ENCODE measurements around the gene TRAF7. TPM values are rescaled to one million over a fixed set of nuclear protein-coding genes. Genes with fewer than 3 reads are reported as not detected.

Gene TRAF7
- total RNA-seq, 4 donors from 2014 or later, result 51.2 to 120 (median 79.3) TPM

DNA sequence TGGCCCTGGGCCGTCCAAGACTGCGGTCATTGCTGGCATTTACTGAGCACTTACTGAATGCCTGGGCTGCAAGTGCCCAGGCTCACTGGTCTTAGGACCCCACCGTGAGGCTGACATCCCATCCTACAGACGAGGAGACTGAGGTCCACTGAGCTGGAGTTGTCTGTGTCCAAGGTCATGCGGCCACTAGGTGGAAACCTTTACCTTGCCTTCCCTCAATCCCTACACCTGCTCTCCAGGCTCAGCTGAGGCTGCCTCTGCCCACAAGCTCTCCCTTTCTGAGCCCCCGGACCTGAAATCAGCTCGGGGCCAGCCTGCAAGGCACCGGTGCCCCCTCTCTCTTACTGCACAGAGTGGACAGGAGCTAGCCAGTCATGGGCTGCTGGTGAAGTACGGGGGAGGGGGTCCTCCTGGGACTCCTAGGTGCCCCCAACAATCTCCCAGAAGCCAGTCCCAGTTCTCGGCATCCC lies 39.3 kb downstream of the TRAF7 start:
- Histone ChIP-seq H3K27ac (no peak overlapping the region), H3K4me1 (peaks cover 0 to 19% (median 13%) of the 10 kb centered on the region in 4 donors), H3K27me3 (peaks cover 0 to 27% of the 10 kb centered on the region in 2 donors), H3K9me3 (no peaks in the 10 kb centered on the region), H3K4me3 (no peak overlapping the region), H3K36me3 (no peaks in the 10 kb centered on the region)
- TF ChIP-seq POLR2A (IDR thresholded peaks at IDR 0.05), result no peak
- TF ChIP-seq, protein P1, sequence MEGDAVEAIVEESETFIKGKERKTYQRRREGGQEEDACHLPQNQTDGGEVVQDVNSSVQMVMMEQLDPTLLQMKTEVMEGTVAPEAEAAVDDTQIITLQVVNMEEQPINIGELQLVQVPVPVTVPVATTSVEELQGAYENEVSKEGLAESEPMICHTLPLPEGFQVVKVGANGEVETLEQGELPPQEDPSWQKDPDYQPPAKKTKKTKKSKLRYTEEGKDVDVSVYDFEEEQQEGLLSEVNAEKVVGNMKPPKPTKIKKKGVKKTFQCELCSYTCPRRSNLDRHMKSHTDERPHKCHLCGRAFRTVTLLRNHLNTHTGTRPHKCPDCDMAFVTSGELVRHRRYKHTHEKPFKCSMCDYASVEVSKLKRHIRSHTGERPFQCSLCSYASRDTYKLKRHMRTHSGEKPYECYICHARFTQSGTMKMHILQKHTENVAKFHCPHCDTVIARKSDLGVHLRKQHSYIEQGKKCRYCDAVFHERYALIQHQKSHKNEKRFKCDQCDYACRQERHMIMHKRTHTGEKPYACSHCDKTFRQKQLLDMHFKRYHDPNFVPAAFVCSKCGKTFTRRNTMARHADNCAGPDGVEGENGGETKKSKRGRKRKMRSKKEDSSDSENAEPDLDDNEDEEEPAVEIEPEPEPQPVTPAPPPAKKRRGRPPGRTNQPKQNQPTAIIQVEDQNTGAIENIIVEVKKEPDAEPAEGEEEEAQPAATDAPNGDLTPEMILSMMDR (IDR thresholded peaks at IDR 0.05), result peak; percentile 27 to 73 (median 60)
- peak in 2 of 3 donors; percentile 68 to 85 for DNase-seq

DNA sequence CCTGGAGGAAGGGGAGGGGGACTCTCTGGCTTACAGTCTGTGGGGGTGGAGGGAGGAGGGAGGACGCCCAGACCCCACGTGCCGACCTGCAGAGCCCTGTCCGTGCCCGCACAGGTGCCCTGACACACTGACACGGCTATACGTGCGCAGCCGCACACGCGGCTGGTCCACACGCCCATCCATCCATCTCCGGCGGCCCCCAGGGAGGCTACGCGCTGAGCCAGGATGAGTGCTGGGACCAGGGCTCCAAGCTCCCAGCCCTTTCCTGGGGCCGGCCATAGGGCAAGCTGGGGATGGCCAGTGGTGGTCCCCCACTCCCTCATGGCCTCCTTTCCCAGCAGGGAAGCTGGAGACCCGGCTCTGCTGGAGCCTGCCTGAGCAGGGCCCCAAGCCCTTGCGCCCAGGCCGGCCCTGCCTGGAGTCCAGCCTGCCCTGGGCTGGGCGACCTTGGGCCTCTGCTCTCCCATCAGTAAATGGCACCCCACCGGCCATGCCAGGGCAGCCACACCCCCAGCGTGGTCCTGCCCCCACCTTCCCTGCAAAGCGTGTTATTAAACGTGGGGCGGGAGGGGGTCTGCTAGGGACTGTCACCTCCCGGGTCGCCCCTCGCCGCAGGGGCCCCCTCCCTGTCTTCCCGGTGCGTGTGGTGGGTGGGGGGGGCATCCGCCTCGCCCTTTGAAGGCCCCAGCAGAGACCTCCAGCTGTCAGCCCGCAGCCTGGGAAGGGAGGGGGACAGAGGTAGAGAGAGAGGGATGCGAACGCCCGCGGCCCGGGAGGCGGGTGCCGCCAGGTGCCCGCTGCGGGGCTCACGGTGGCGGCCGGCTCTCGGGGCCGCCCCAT lies 40.0 kb downstream of the TRAF7 start:
- TF ChIP-seq POLR2A (IDR thresholded peaks at IDR 0.05), result no peak
- TF ChIP-seq, protein P1 (IDR thresholded peaks at IDR 0.05), result no peak
- H3K27me3 ChIP-seq, result peaks cover 0 to 27% of the 10 kb centered on the region in 2 donors
- no peaks in the 10 kb centered on the region for H3K36me3 ChIP-seq
- H3K9me3 ChIP-seq, result no peaks in the 10 kb centered on the region
- no peak for DNase-seq
- peak overlapping the region in 3 of 4 donors; percentile 49 to 64 (median 55) for H3K4me3 ChIP-seq
- peaks cover 0 to 19% (median 13%) of the 10 kb centered on the region in 4 donors for H3K4me1 ChIP-seq
- H3K27ac ChIP-seq, result no peak overlapping the region

DNA sequence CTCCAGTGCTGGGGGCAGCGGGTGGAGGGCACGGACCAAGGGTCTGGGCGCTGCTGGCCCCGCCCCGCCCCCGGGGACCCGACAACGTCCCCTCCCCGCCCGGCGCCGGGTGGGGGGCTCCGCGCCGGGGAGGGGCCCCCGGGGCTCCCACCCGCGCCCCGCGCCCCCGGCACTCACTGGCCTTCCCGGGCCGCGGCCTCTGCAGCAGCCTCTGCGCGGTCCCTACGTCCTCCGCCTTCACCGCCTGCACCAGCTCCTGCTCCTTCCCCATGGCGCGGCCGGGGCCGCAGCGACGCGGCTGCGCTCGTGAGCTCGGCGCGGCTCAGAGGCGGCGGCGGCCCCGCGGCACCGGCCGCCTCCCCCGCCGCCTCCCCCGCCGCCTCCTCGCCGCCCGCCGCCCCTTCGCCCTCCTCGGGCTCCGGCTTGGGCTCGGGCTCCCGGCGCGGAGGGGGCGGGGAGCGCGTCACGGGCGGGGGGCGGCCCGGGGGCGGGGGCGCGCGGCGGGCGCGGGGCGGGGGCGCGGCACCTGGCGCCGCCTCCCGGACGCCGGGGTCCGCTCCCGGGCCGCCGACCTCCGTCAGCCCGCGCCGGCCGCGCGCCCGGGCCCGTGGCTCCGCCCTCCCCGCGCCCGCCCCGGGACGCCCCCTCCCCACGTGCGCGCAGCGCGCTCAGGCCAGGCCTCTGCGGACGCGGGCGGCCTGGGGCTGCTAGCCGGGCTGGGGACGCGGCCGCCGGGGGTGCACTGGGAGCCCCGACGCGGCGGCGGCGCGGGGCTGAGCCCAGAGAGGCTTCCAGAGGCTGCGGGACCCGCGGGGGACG lies 40.8 kb downstream of the TRAF7 start, which contains the start of gene CASKIN1:
TSS of gene CASKIN1 (minus strand) at position 444 of the 819 bp plus-strand sequence. CDS start at position 271, 173 bp downstream.
- peak within 1 kb of the TSS in 3 of 4 donors; percentile 49 to 64 (median 55) for H3K4me3 ChIP-seq
- no peaks in the 10 kb centered on the region for H3K9me3 ChIP-seq
- H3K36me3 ChIP-seq, result no peaks in the 10 kb centered on the region
- H3K27ac ChIP-seq, result no peak within 1 kb of the TSS
- DNase-seq, result no peak
- H3K27me3 ChIP-seq, result peaks cover 0 to 27% of the 10 kb centered on the region in 2 donors
- TF ChIP-seq POLR2A (IDR thresholded peaks at IDR 0.05), result no peak
- TF ChIP-seq, protein P1 (IDR thresholded peaks at IDR 0.05), result no peak
- peaks cover 0 to 19% (median 13%) of the 10 kb centered on the region in 4 donors for H3K4me1 ChIP-seq

DNA sequence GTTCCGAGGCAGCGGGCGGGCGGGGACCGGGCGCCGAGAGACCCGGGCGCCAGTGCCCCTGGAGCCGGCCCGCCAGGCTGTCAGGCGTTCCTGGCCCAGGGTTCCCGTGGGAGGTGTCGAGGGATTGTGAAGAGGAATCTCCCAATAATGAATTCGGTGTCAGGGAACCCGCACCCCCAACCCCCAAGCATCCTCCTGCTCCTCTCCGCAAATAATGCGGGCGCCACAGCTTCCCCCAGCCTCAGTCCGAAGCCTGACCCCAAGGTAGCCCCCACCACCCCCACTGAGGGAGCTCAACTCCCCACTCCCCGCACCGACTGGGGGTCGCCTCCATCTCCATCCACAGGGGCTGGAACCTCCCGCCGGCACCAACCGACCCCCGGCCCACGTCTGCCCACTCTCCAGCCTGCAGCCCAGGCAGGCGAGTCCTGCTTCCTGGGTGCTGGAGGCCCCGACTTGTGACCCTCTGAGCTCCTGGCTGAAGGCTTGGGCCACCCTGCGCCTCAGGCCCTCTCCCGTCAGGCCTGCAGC lies 41.5 kb downstream of the TRAF7 start:
- Histone ChIP-seq H3K27me3 (peaks cover 0 to 27% of the 10 kb centered on the region in 2 donors), H3K36me3 (no peaks in the 10 kb centered on the region), H3K4me1 (peaks cover 0 to 19% (median 13%) of the 10 kb centered on the region in 4 donors), H3K4me3 (peak overlapping the region in 3 of 4 donors; percentile 35 to 64 (median 55)), H3K27ac (no peak overlapping the region), H3K9me3 (no peaks in the 10 kb centered on the region)
- TF ChIP-seq POLR2A (IDR thresholded peaks at IDR 0.05), result no peak
- TF ChIP-seq, protein P1 (IDR thresholded peaks at IDR 0.05), result no peak
- no peak for DNase-seq

DNA sequence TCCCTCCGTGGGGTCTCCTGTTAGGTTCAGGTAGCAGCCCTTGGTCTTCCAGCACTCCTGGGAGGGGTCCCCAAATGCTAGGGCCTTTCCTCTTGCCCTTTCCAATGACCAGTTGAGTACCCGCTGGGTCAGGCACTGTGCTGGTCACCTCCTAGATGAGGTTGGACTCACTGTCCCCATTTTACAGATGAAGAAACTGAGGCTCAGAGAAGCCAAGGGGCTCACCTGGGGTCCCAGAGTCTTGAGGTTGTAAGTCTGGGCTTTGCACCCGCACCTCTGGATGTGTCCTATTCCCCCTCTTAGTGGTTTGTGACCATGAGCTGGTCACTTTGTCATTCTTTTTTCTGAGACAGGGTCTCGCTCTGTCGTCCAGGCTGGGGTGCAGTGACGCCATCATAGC lies 42.2 kb downstream of the TRAF7 start:
- no peak overlapping the region for H3K27ac ChIP-seq
- H3K27me3 ChIP-seq, result peaks cover 0 to 27% of the 10 kb centered on the region in 2 donors
- no peak for TF ChIP-seq POLR2A (IDR thresholded peaks at IDR 0.05)
- TF ChIP-seq, protein P1 (IDR thresholded peaks at IDR 0.05), result no peak

More for the DNA sequence above, 42.2 kb downstream of the TRAF7 start:
- DNase-seq, result no peak
- no peaks in the 10 kb centered on the region for H3K9me3 ChIP-seq
- H3K4me3 ChIP-seq, result no peak overlapping the region
- peaks cover 0 to 19% (median 13%) of the 10 kb centered on the region in 4 donors for H3K4me1 ChIP-seq
- no peaks in the 10 kb centered on the region for H3K36me3 ChIP-seq

Data from Peyer's patch (tissue), 4 donors.